Thymus (tissue), 11 donors: Measurements from ENCODE around the gene KLF3. TPM values are rescaled to one million over a fixed set of nuclear protein-coding genes. Genes with fewer than 3 reads are reported as not detected.

Experiments used
- DNase-seq, 9 donors: peaks; one replicate each; pipeline ENCODE4 v3.0.0-alpha.2; 2013; ENCODE audit warnings: low spot score in 9 of 9, low read depth in 6 of 9, missing footprints in 1 of 9
- H3K27ac ChIP-seq, 2 donors: one replicate each; pipeline ENCODE4 v1.5.1; 2013; ENCODE audit warnings: control low read depth in 1 of 2, low read depth in 1 of 2, low read length in 1 of 2, mild to moderate bottlenecking in 1 of 2, moderate library complexity in 1 of 2
- H3K27me3 ChIP-seq, 2 donors: one replicate each; pipeline ENCODE4 v1.5.1; 2013; ENCODE audit warnings: low read length in 1 of 2; ENCODE audit not compliant: control insufficient read depth in 2 of 2, insufficient read depth in 1 of 2
- H3K36me3 ChIP-seq, 2 donors: one replicate each; pipeline ENCODE4 v1.5.1; 2013; ENCODE audit warnings: low read length in 1 of 2, mild to moderate bottlenecking in 1 of 2, moderate library complexity in 1 of 2; ENCODE audit not compliant: control insufficient read depth in 2 of 2, insufficient read depth in 2 of 2
- H3K4me1 ChIP-seq, 2 donors: one replicate each; pipeline ENCODE4 v1.5.1; 2013; ENCODE audit warnings: low read length in 2 of 2; ENCODE audit not compliant: control insufficient read depth in 2 of 2, insufficient read depth in 2 of 2
- H3K4me3 ChIP-seq, 2 donors: one replicate each; pipeline ENCODE4 v1.5.1; 2013; ENCODE audit warnings: low read length in 2 of 2, control low read depth in 1 of 2, mild to moderate bottlenecking in 1 of 2
- H3K9me3 ChIP-seq, 2 donors: one replicate each; pipeline ENCODE4 v1.5.1; 2013; ENCODE audit warnings: low read length in 1 of 2, mild to moderate bottlenecking in 1 of 2; ENCODE audit not compliant: control insufficient read depth in 2 of 2, insufficient read depth in 1 of 2
- WGBS: extraction: QIAGEN DNeasy Blood & Tissue Kit; methylation state at CpG from one replicate; pipeline ENCODE4 v1.1.7; 2013; 5-methylcytosine and 5-hydroxymethylcytosine counted together
- polyA plus RNA-seq: library from polyadenylated mRNA; stranded (reverse); fragments of 200-250 nt; gene quantifications from one replicate; pipeline ENCODE4 v1.2.3, GENCODE V29; 2013
- total RNA-seq: library from RNA; stranded (reverse); fragments of 120-200 nt; gene quantifications from one replicate; pipeline ENCODE4 v1.2.4, GENCODE V29; 2013
- donor health status: healthy.

The KLF3 gene
- total and polyA plus RNA-seq, 2 donors: 11.0 to 23.8 TPM

GRCh38 chr4:38684951-38685844 is 21.2 kb downstream of the KLF3 start:
- Histone ChIP-seq H3K27ac (no peak overlapping the region), H3K4me1 (peaks cover 0 to 2% of the 10 kb centered on the region in 2 donors), H3K36me3 (peaks cover 15 to 43% of the 10 kb centered on the region in 2 donors), H3K27me3 (no peaks in the 10 kb centered on the region), H3K9me3 (no peaks in the 10 kb centered on the region), H3K4me3 (no peak overlapping the region)
- 97% methylated on average over 8 of the region's 8 CpGs for WGBS
- DNase-seq: no peak

- H3K27me3 ChIP-seq: no peaks in the 10 kb centered on the region
- 95% methylated on average over 3 of the region's 3 CpGs for WGBS
- no peak for DNase-seq
- H3K36me3 ChIP-seq: peaks cover 15 to 49% of the 10 kb centered on the region in 2 donors
- H3K9me3 ChIP-seq: no peaks in the 10 kb centered on the region
- no peak overlapping the region for H3K27ac ChIP-seq
- H3K4me3 ChIP-seq: no peak overlapping the region
- H3K4me1 ChIP-seq: peaks cover 0 to 2% of the 10 kb centered on the region in 2 donors
Observed at GRCh38 chr4:38686682-38687081, 22.7 kb downstream of the KLF3 start.

DNA sequence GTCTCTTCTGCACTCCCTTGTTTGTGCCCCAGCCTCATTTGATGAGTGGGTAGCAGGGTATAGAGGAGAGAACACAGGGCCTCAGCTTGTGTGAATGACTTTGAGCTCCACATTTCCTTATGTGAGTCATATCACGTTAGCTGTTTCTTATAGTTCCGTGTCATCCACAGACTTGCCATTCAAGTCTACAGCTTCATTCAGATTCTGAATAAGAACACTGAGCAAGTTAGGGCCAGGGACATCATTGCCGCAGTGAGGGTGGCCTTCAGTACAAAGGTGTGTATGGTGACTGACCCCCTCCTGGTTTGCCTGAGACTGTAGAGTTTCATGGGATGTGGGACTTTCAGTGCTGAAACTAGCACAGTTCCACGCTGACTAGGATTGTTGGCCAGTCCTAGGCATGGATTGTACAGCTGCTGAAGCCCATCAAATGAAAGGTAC is 23.6 kb downstream of the KLF3 start:
- H3K36me3 ChIP-seq: peaks cover 14 to 44% of the 10 kb centered on the region in 2 donors
- no peak overlapping the region for H3K27ac ChIP-seq
- 89% methylated on average over 4 of the region's 4 CpGs for WGBS
- no peak for DNase-seq
- no peaks in the 10 kb centered on the region for H3K27me3 ChIP-seq
- no peaks in the 10 kb centered on the region for H3K9me3 ChIP-seq
- peaks cover 0 to 2% of the 10 kb centered on the region in 2 donors for H3K4me1 ChIP-seq
- H3K4me3 ChIP-seq: no peak overlapping the region

- Histone ChIP-seq H3K4me3 (no peak overlapping the region), H3K27ac (no peak overlapping the region), H3K9me3 (no peaks in the 10 kb centered on the region), H3K27me3 (no peaks in the 10 kb centered on the region), H3K4me1 (no peaks in the 10 kb centered on the region), H3K36me3 (peaks cover 14 to 44% of the 10 kb centered on the region in 2 donors)
- DNase-seq: no peak
- WGBS: 99% methylated on average over 26 of the region's 26 CpGs
Observed at GRCh38 chr4:38688676-38689355, 24.8 kb downstream of the KLF3 start.

DNA sequence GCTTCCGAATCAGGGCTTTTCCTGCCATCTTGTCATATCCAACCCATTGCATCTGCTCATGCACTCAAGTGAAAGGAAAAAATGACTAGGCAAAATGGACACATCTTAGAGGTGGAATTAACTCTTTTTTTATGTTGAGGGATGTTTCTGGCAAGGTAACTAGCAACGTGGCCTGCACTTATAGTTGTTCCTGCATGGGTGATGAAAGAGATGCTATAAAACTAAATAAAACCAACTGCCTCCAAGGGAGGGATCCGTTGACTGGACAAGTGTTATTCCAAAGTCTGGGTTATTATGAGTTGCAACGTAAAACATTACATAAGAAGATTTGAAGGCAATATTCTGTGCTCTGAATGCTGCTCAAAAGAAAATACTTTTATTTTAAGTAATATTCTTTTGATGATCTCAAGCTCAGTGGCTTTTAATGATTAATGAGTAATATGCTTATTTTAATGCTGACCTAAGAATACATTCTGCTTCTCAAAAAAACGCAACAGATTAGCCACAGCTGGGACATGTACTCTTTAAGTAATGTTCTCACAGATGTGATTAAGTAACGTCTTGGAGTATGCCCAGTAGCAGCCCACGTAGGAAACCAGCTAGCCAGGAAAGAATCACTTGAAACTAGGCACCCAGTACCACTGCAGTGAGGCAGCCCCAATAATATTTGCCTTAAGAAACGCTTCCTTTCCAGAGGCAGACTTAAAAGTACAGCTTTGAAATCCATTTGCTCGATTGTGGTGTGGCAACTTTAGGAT is 27.4 kb downstream of the KLF3 start:
- Histone ChIP-seq H3K36me3 (peaks cover 16 to 63% of the 10 kb centered on the region in 2 donors), H3K27me3 (no peaks in the 10 kb centered on the region), H3K9me3 (no peaks in the 10 kb centered on the region), H3K27ac (no peak overlapping the region), H3K4me3 (no peak overlapping the region), H3K4me1 (no peaks in the 10 kb centered on the region)
- WGBS: 91% methylated on average over 9 of the region's 9 CpGs
- no peak for DNase-seq

DNA sequence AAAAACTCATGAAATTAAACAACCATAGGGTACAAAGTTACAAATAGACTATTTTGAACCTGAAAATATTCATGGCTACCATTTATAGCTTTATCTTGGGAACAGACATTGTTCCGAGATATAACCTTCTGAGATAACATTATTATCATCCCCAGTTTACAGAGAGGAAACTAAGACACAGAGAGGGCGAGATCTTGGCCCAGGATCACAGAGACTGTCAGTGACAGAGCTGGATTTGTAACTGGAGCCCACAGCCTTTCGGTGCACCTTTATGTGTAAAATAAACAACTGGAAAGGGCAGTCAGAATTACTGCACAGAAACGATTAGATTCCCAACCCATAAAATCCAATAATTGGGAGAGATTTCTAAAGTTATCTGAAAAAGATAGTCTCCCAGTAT is 28.4 kb downstream of the KLF3 start:
- Histone ChIP-seq H3K4me1 (no peaks in the 10 kb centered on the region), H3K36me3 (peaks cover 20 to 69% of the 10 kb centered on the region in 2 donors), H3K9me3 (no peaks in the 10 kb centered on the region), H3K4me3 (no peak overlapping the region), H3K27ac (no peak overlapping the region), H3K27me3 (no peaks in the 10 kb centered on the region)
- WGBS: 95% methylated on average over 4 of the region's 4 CpGs
- no peak for DNase-seq

DNA sequence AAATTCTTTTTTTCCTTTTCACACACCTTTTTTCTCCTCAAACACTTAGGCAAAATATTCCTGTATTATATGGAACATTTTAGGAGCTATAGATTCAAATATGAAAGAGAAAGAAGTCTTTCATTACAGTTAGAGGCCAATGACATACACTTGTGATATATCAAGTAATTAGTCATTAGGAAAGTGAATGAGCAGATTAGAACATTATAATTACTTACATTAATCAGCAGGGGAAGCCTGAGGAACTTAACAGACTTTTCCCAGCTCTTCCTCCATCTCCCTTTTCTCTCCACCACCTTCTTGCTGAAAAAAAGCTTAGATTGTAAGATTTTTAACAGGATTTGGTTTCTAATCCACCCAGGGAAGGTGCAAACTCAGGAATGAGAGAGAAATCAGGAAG is 29.6 kb downstream of the KLF3 start:
- no peak overlapping the region for H3K4me3 ChIP-seq
- H3K27me3 ChIP-seq: no peaks in the 10 kb centered on the region
- no peak for DNase-seq
- no peaks in the 10 kb centered on the region for H3K9me3 ChIP-seq
- H3K36me3 ChIP-seq: peaks cover 16 to 72% of the 10 kb centered on the region in 2 donors
- H3K27ac ChIP-seq: no peak overlapping the region
- H3K4me1 ChIP-seq: no peaks in the 10 kb centered on the region

- Histone ChIP-seq H3K9me3 (no peaks in the 10 kb centered on the region), H3K27me3 (no peaks in the 10 kb centered on the region), H3K27ac (no peak overlapping the region), H3K4me3 (no peak overlapping the region), H3K4me1 (no peaks in the 10 kb centered on the region), H3K36me3 (peaks cover 13 to 64% of the 10 kb centered on the region in 2 donors)
- DNase-seq: no peak
- WGBS: 95% methylated on average over 3 of the region's 3 CpGs
Observed at GRCh38 chr4:38694330-38694729, 30.3 kb downstream of the KLF3 start.

DNA sequence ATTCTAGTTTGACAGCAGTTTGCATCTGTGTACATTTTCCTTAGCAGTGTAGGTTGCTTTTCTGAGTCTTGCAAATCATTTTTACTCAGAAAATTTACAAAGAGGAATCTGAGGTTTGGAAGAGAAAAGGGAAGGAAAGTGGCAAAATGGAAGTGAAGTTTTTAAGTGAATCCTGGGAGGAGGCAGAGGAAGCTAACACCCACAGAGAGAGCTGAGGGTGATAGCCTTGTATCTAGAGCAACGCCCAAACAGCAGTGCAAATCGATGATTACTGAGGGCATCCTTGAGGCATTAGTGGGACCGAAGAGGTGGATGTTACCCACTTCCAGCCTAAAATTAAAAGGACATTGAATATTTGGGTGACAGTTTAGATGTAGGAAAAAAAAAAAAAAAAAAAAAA is 31.8 kb downstream of the KLF3 start:
- Histone ChIP-seq H3K36me3 (peaks cover 7 to 50% of the 10 kb centered on the region in 2 donors), H3K9me3 (no peaks in the 10 kb centered on the region), H3K27ac (no peak overlapping the region), H3K27me3 (no peaks in the 10 kb centered on the region), H3K4me1 (no peaks in the 10 kb centered on the region), H3K4me3 (no peak overlapping the region)
- 95% methylated on average over 3 of the region's 3 CpGs for WGBS
- no peak for DNase-seq
